Measurements from ENCODE around the gene INPP5J.

The INPP5J gene

DNA sequence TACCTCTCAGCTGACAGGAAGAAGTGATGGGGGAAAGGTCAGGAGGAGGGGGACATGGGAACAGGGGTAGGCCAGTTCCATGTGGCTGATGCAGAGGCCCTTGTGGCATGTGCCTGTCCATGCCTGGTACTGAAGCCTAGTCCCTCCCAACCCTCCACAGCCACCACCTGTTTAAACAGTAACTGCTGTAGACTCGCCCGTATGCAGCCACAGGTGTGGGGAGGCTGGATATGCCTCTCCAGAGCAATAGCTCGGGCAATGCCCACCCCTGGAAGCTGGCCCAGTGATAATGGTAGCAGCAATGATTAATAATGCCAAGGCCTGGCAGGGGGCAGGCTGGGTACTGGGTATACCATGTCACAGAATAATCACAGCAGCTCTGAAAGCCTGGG is 39.4 kb upstream of the INPP5J start:
- no peak for DNase-seq
- TF ChIP-seq POLR2A (IDR thresholded peaks at IDR 0.05; ENCODE audit: low read length) (no peak), GATA1 (IDR thresholded peaks at IDR 0.05; ENCODE audit: low read depth, low read length) (no peak)

DNA sequence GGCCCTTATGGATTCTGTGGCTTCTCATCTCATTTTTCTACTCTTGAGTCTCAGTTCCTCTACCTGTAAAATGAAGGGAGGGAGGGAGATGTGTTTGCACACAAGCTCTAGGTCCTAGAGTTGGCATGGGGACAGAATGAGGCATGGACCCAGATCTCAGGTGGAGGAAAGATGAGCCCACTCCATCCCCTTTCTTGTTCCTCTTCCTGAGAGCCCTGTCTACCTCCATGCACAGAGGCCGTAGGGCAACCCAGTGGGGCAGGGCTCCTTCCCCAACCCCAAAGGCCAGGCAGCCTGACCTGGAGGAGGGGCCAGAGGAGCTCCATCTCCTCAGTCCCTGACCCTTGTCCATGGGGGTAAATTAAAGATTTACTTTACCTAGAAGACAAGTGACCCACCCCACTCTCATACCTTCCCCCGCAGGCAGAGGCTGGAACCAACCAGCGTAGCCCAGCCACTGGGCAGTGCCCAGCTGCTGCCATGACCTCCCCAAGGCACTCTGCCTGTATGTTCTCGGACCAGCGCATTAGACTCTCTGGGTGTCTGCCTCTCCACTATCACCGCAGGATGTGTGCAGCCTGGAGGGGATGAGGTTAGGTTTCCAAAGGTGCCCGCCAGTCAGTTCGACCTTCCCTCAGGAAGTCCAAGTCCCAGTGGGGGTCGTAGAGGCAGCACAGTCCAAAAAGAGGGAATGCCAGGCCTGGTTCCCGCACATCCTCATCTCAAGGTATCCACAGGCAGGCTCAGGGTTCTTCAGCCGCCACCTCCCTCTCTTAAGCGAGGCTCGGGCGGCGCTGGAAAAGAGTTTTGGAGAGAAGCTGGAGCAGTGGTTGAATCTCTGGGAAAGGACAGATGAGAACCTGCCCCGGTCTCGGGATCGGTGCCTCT is 38.6 kb upstream of the INPP5J start:
- TF ChIP-seq POLR2A (IDR thresholded peaks at IDR 0.05; ENCODE audit: low read length) (no peak), GATA1 (IDR thresholded peaks at IDR 0.05; ENCODE audit: low read depth, low read length) (no peak)
- DNase-seq: peak; percentile 45 to 52

DNA sequence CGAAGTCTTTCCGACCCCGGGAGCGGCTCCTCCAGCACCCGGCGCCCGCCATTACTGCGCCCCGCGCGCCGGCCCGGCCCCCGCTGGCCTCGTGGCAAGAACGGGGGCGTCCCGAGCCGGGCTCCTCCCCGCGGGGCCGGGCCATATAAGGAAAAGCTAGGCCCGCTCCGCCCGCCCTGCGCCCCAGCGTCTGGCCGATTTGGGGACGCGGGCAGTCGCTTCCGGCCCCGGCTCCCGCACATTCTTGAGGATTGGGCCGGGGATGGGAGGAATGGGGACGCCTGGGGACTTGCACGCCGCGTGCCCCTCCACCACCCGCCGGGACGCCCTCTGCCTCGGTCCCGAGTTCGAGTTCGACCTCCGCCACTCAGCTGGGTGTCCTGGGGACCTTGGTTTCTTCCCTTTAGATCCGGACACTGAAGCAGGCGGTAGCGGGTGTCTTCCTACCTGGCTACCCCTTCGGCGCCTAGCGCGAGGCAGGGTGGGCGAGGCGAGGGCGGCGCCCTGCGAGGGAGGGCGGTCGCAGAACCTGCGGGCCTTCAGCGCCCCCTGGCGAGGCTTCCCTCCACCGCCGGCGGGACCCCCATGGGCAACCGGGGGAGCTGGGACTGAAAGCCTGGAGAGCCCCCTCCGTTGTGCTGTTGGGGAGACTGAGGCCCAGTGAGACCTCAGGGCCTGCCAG is 37.8 kb upstream of the INPP5J start:
- TF ChIP-seq POLR2A (IDR thresholded peaks at IDR 0.05; ENCODE audit: low read length): peak; percentile 75
- TF ChIP-seq GATA1 (IDR thresholded peaks at IDR 0.05; ENCODE audit: low read depth, low read length): no peak
- DNase-seq: peak; percentile 88 to 91

DNA sequence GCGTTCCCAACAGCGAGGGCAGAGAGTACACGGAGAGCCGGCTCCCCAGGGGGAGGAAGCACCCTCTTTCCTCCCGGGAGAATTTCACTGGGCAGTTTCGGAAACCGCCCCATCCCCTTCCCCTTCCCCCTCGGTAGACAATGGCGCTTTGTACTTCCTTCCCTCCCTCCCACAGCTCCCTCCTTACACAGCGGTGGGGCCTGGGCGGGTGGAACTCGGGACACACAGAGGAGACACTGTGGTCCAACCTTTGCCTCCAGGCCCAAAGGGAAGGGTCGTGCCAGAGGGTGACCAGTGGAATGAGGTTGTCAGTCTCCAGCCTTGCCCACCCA is 37.3 kb upstream of the INPP5J start:
- no peak for DNase-seq
- TF ChIP-seq GATA1 (IDR thresholded peaks at IDR 0.05; ENCODE audit: low read depth, low read length) (no peak), POLR2A (IDR thresholded peaks at IDR 0.05; ENCODE audit: low read length) (no peak)

DNA sequence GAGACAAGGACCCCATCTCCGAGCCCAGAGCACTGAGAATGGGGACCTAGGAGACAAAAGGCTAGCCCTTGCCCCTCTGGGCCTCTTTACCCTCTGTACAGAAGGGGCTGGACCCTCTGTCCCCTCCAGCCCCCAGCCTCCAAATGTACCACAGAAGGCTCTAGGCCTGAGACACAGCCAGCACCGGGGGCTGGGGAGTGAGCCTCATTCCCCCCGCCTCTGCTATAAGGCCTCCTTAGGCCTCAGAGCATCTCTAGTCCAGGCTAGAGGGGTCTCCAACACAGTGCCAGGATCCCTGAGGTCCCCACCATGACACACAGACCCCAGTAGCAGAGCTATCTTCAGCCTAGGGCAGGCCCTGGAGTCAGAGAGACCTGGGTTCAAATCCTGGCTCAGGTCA is 36.8 kb upstream of the INPP5J start:
- no peak for TF ChIP-seq POLR2A (IDR thresholded peaks at IDR 0.05; ENCODE audit: low read length)
- DNase-seq: no peak

DNA sequence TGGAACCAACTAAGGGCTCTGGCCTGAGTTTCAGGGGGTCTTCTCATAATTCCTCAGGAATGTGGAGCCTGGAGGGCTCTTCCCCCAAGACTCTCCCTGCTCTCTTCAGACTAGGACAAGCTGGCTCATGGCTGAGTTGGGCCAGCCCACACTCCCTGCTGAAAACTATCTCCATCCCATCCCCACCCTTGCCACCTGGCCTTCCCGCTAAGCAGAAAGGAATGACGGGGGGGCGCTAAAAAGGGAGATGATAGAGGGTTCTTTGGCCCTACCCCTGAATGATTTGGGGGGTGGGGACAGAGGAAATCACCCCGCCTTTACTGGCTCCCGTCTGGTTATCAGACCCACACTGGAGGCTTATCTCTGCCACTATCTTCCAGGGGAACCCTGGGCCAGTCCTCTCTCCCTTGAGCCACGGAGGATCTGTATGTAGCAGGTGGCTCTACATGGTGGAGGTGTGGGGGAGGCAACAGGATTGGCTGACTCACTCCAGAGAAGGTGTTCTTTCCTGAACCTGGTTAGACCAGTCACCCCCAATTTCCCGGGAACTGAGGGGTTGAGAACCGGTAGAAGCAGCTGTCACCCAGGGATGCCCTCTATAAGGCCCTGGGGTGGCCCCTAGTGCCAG is 35.9 kb upstream of the INPP5J start:
- TF ChIP-seq POLR2A (IDR thresholded peaks at IDR 0.05; ENCODE audit: low read length): no peak
- TF ChIP-seq GATA1 (IDR thresholded peaks at IDR 0.05; ENCODE audit: low read depth, low read length): no peak

DNA sequence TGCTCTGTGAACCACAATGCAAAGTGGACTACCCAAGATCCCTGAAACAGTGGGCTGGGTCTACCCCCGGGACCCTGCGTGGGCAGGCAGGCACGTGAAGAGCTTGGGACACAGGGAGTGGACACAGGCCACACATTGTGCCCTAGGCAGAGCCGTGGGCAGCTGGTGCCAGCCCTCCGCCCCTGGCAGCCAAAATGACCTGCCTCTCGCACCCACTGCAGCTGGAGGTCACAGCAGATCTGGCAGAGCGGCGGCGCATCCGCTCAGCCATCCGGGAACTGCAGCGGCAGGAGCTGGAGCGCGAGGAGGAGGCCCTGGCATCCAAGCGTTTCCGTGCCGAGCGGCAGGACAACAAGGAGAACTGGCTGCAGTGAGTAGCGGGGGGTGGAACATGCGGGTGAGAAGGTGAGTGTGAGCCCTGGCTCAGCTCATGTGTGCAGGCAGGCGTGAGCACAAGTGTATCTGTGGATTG is 35.0 kb upstream of the INPP5J start:
- DNase-seq: no peak
- TF ChIP-seq GATA1 (IDR thresholded peaks at IDR 0.05; ENCODE audit: low read depth, low read length) (no peak), POLR2A (IDR thresholded peaks at IDR 0.05; ENCODE audit: low read length) (no peak)

More for the DNA sequence above, 35.9 kb upstream of the INPP5J start:
- DNase-seq: peak; percentile 43 to 67

DNA sequence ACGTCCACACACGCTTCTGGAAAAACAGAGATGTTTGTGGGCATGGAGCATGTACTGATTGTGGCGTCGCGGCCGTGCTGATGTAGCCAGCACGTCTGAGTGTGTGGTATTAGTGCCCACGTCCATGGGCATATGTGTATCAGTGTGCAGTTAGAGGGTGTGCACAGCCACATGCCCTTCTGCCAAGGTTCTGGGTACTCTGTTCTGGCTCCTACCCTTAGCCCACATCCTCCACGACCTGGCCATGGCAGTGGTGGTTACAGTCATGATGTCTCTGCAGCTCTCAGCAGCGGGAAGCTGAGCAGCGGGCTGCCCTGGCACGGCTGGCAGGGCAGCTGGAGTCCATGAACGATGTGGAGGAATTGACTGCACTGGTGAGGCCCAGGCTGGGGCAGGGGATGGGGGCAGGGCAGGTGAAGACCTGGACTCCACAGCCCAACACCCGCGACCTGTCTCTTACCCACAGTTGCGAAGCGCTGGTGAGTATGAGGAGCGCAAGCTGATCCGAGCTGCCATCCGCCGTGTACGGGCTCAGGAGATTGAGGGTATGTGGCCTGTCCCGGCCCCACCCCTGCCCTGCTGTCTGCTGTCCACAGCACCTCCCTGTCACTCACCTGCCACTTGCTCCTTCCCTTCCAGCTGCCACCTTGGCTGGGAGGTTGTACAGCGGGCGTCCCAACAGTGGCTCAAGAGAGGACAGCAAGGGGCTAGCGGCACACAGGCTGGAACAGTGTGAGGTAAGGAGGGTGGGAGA is 34.4 kb upstream of the INPP5J start:
- no peak for TF ChIP-seq GATA1 (IDR thresholded peaks at IDR 0.05; ENCODE audit: low read depth, low read length)
- no peak for TF ChIP-seq POLR2A (IDR thresholded peaks at IDR 0.05; ENCODE audit: low read length)
- no peak for DNase-seq

DNA sequence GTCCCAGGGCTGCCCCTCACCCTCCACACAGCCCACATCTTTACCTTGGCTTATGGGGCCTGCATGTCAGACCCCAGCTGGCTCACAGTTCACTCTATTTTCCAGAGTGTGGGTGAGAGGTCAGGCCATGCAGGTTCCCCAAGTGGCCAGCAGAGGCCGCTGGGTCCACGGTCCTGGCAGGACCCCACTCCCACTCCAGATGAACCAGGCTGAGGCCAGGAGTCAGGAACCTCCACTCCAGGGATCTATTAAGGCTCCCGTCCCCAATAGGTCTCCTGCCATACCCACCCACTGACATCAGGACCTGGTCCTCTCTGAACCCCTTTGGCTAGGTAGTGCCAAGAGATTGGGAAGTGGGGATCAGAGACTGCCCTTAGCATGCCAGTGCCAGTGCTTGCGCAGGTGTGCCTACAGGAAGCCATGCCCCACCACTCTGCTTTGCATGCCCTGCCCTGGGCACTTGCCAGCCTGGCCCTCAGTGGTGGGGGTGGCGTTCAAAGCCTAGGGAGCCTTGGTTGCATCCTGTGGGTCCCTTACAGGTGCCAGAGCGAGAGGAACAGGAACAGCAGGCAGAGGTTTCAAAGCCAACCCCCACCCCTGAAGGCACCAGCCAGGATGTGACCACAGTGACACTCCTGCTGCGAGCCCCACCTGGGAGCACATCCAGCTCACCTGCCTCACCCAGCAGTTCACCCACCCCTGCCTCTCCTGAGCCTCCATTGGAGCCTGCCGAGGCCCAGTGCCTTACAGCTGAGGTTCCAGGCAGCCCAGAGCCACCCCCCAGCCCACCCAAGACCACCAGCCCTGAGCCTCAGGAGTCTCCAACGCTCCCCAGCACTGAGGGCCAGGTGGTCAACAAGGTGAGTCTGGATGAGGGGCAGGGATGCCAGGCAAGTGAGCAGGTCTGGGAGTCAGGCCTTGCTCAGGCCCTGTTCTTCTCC is 33.3 kb upstream of the INPP5J start:
- TF ChIP-seq GATA1 (IDR thresholded peaks at IDR 0.05; ENCODE audit: low read depth, low read length) (no peak), POLR2A (IDR thresholded peaks at IDR 0.05; ENCODE audit: low read length) (no peak)
- peak; percentile 52 to 70 for DNase-seq

DNA sequence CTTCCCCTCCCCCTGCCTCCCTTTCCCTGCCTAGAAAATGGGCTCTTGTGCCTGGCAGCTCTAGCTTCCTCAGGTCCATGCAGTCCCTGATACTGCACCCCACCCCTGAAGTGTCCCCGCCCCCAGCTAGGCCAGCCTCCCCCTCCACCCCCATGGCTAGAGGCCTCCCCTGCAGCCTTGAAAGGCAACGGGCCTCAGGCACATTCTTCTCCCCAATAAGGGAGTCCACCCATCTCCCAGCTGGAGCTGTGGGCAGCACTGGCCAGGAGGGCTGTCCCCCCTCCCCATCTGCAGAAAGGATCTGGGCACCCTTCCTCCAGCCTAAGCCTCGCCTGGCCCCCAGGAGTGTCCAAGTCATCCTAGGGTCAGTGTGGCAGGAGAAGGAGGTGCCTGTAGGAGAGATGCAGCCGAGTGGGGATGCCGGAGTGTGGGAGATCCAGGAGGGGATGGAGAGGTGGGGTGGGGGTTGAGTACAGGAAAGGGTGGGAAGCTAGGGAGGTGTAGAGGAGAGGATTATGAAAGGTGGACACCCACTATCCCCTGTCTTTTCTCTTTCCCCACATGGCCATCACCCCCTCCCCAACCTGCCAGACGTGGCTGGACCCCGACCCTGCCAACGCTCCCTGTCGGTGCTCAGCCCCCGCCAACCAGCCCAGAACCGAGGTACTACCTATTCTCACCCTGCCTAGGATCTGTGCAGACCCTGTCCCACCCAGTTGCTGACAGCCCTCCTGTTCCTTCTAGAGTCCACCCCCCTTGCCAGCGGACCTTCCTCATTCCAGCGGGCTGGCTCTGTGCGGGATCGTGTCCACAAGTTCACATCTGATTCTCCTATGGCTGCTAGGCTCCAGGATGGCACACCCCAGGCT is 32.3 kb upstream of the INPP5J start:
- TF ChIP-seq POLR2A (IDR thresholded peaks at IDR 0.05; ENCODE audit: low read length) (no peak), GATA1 (IDR thresholded peaks at IDR 0.05; ENCODE audit: low read depth, low read length) (no peak)
- peak; percentile 34 to 53 for DNase-seq

DNA sequence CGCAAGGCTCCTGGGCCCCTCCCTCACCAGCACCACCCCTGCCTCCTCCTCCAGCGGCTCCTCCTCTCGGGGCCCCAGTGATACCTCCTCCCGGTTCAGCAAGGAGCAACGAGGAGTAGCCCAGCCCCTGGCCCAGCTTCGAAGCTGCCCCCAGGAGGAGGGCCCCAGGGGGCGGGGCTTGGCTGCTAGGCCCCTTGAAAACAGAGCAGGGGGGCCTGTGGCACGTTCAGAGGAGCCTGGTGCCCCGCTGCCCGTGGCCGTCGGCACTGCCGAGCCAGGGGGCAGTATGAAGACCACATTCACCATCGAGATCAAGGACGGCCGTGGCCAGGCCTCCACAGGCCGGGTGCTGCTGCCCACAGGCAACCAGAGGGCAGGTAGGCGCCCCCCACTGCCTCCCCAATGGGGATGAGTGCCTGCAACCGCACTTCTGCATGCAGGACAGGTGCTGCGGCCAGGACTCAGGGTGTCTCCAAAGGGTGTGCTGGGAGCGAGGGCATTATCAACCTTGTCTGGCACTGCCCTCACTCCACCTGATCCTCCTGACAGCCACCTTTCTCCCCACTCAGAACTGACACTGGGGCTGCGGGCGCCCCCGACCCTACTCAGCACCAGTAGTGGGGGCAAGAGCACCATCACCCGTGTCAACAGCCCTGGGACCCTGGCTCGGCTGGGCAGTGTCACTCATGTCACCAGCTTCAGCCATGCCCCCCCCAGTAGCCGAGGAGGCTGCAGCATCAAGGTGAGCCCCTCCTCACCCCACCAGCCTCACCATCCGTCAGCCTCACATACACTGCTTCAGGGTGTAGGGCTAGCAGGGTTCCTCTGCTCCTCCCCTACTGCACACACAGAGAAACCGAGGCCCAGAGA is 31.4 kb upstream of the INPP5J start:
- no peak for DNase-seq
- TF ChIP-seq POLR2A (IDR thresholded peaks at IDR 0.05; ENCODE audit: low read length) (no peak), GATA1 (IDR thresholded peaks at IDR 0.05; ENCODE audit: low read depth, low read length) (no peak)

All from erythroblast (primary cell).